Activated T-cell treated with anti-CD3 and anti-CD28 coated beads, Interleukin-2, amount 50 U/mL, for 24 hours (primary cell): Measurements from ENCODE around the gene PYROXD2.

Experiments
- DNase-seq: peaks from one replicate; pipeline ENCODE4 v3.0.0-alpha.2; 2020
- H3K27ac Mint-ChIP-seq: 2 replicates; pipeline ENCODE4 v1.8.0; 2020; ENCODE audit warnings: mild to moderate bottlenecking, mixed read lengths
- H3K27me3 Mint-ChIP-seq: 2 replicates; pipeline ENCODE4 v1.8.0; 2020; ENCODE audit warnings: mixed read lengths
- H3K36me3 Mint-ChIP-seq: 2 replicates; pipeline ENCODE4 v1.8.0; 2020; ENCODE audit warnings: low read depth, mixed read lengths
- H3K4me1 Mint-ChIP-seq: 2 replicates; pipeline ENCODE4 v1.8.0; 2020; ENCODE audit warnings: low read depth, mixed read lengths
- H3K4me3 Mint-ChIP-seq: 2 replicates; pipeline ENCODE4 v1.8.0; 2020; ENCODE audit warnings: mild to moderate bottlenecking, moderate library complexity, mixed read lengths
- H3K9me3 Mint-ChIP-seq: 2 replicates; pipeline ENCODE4 v1.8.0; 2020; ENCODE audit warnings: mixed read lengths

The PYROXD2 gene

DNA sequence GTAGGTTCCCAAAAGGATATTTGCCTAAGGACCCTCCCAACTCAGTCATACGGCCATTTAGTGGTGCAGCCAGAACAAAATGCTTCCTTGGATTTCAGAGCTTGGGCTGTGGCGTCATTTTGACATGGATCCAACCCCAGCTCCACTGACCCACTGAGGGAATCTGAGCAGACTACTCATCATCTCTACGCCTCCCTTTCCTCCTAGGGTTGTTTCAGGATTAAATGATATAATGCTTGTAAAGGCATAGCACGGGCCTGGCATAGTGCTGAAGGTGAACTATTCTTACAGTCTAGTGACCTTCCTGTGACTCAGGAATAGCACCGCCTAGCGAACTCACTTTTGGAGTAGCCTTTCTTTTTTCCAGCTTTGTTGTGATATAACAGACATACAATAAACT is 76.7 kb downstream of the PYROXD2 start:
- H3K27ac Mint-ChIP-seq, result no peak overlapping the region
- DNase-seq, result no peak
- H3K9me3 Mint-ChIP-seq, result no peaks in the 10 kb centered on the region
- no peak overlapping the region for H3K4me3 Mint-ChIP-seq
- peaks cover 12% of the 10 kb centered on the region for H3K4me1 Mint-ChIP-seq
- H3K27me3 Mint-ChIP-seq, result peaks cover 28% of the 10 kb centered on the region
- no peaks in the 10 kb centered on the region for H3K36me3 Mint-ChIP-seq

DNA sequence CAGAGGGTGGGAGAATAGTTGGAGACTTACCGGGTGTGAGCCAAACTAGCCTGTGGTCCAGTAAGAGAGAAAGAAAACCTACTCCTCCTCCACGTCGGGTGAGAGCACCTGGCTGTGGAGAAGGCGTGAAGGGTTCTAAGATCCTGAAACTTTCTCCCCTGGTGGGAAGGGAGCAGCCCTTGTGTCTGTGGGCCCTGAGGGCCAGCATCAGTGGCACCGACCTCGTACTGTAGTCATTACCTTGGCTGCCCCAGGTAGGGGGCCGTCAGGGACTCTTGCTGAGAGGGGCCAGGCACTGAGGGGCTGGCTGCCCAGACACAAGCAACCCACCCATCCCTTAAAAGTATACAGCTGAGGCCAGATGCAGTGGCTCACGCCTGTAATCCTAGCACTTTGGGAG is 77.5 kb downstream of the PYROXD2 start:
- DNase-seq, result no peak
- no peak overlapping the region for H3K4me3 Mint-ChIP-seq
- H3K4me1 Mint-ChIP-seq, result peaks cover 12% of the 10 kb centered on the region
- H3K9me3 Mint-ChIP-seq, result no peaks in the 10 kb centered on the region
- peaks cover 22% of the 10 kb centered on the region for H3K27me3 Mint-ChIP-seq
- H3K36me3 Mint-ChIP-seq, result no peaks in the 10 kb centered on the region
- no peak overlapping the region for H3K27ac Mint-ChIP-seq
